Liver (tissue), 9 donors: ENCODE measurements around the gene SEC24D. TPM values are rescaled to one million over a fixed set of nuclear protein-coding genes. Genes with fewer than 3 reads are reported as not detected.

Source experiments
- DNase-seq: peaks from one replicate; pipeline ENCODE4 v3.0.0-alpha.2; 2017; ENCODE audit warnings: low spot score
- H3K27ac ChIP-seq, 2 donors: one replicate each; pipeline ENCODE4 v1.7.0; 2013; ENCODE audit warnings: inconsistent platforms in 2 of 2, low read length in 2 of 2, control low read depth in 1 of 2, low read depth in 1 of 2, mild to moderate bottlenecking in 1 of 2
- H3K27me3 ChIP-seq, 4 donors: one replicate each; pipeline versions ENCODE4 v1.6.1 to v1.7.0; 2013; ENCODE audit warnings: low read length in 3 of 4, inconsistent platforms in 1 of 4, mild to moderate bottlenecking in 1 of 4, moderate library complexity in 1 of 4; ENCODE audit not compliant: control insufficient read depth in 4 of 4, insufficient read depth in 4 of 4
- H3K36me3 ChIP-seq, 4 donors: one replicate each; pipeline versions ENCODE4 v1.6.1 to v1.7.0; 2013; ENCODE audit warnings: low read length in 3 of 4, mild to moderate bottlenecking in 3 of 4, low read depth in 1 of 4, moderate library complexity in 1 of 4; ENCODE audit not compliant: control insufficient read depth in 4 of 4, insufficient read depth in 3 of 4
- H3K4me1 ChIP-seq, 4 donors: one replicate each; pipeline versions ENCODE4 v1.6.1 to v1.7.0; 2013; ENCODE audit warnings: low read length in 3 of 4, mild to moderate bottlenecking in 3 of 4, moderate library complexity in 1 of 4; ENCODE audit not compliant: control insufficient read depth in 4 of 4, insufficient read depth in 4 of 4
- H3K4me3 ChIP-seq, 3 donors: one replicate each; pipeline versions ENCODE4 v1.6.1 to v1.7.0; 2013; ENCODE audit warnings: low read length in 3 of 3, control low read depth in 1 of 3, low read depth in 1 of 3, mild to moderate bottlenecking in 1 of 3
- H3K9ac ChIP-seq, 2 donors: one replicate each; pipeline ENCODE4 v1.7.0; 2013; ENCODE audit warnings: low read length in 2 of 2, mild to moderate bottlenecking in 2 of 2, moderate library complexity in 2 of 2, control low read depth in 1 of 2, low read depth in 1 of 2
- H3K9me3 ChIP-seq, 4 donors: one replicate each; pipeline versions ENCODE4 v1.6.1 to v1.7.0; 2013; ENCODE audit warnings: low read length in 3 of 4; ENCODE audit not compliant: control insufficient read depth in 4 of 4
- EGR1 ChIP-seq, 2 donors: IDR thresholded peaks; 2 replicates each; pipeline ENCODE4 v1.6.1; 2016 to 2018; ENCODE audit warnings: antibody characterized with exemption in 2 of 2, low read depth in 2 of 2
- FOXA1 ChIP-seq: IDR thresholded peaks from 2 replicates; pipeline ENCODE4 v1.6.1; 2016; ENCODE audit warnings: antibody characterized with exemption
- FOXA2 ChIP-seq: IDR thresholded peaks from 2 replicates; pipeline ENCODE4 v1.6.1; 2016; ENCODE audit warnings: antibody characterized with exemption
- GABPA ChIP-seq, 2 donors: IDR thresholded peaks in 1 of 2; conservative IDR thresholded peaks in 1 of 2; 2 replicates each; pipeline ENCODE4 v1.6.1; 2016; ENCODE audit warnings: antibody characterized with exemption in 2 of 2, mild to moderate bottlenecking in 1 of 2, moderate library complexity in 1 of 2
- HNF4A ChIP-seq, 2 donors: conservative IDR thresholded peaks; 2 replicates each; pipeline ENCODE4 v1.6.1; 2016; ENCODE audit warnings: antibody characterized with exemption in 2 of 2, mild to moderate bottlenecking in 2 of 2
- HNF4G ChIP-seq: IDR thresholded peaks from 2 replicates; pipeline ENCODE4 v1.6.1; 2016; ENCODE audit warnings: antibody characterized with exemption
- NR2F2 ChIP-seq: IDR thresholded peaks from 2 replicates; pipeline ENCODE4 v1.6.1; 2016; ENCODE audit warnings: antibody characterized with exemption
- RXRA ChIP-seq, 2 donors: IDR thresholded peaks; 2 replicates each; pipeline ENCODE4 v1.6.1; 2017 to 2018; ENCODE audit warnings: antibody characterized with exemption in 2 of 2, mild to moderate bottlenecking in 1 of 2
- SP1 ChIP-seq: IDR thresholded peaks from 2 replicates; pipeline ENCODE4 v1.6.1; 2018; ENCODE audit warnings: antibody characterized with exemption, mild to moderate bottlenecking
- YY1 ChIP-seq: IDR thresholded peaks from 2 replicates; pipeline ENCODE4 v1.6.1; 2016; ENCODE audit warnings: antibody characterized with exemption, mild to moderate bottlenecking
- WGBS: extraction: QIAGEN DNeasy Blood & Tissue Kit; methylation state at CpG from one replicate; pipeline ENCODE4 v1.1.7; 2013; 5-methylcytosine and 5-hydroxymethylcytosine counted together
- polyA plus RNA-seq, 2 donors: library from polyadenylated mRNA; stranded (reverse) in 1 of 2; unstranded in 1 of 2; fragments of 200-250 nt in 1 of 2; fragments of >200 nt in 1 of 2; fragmentation: Nextera tagmentation in 1 of 2; extraction: Ambion mirVana in 1 of 2; gene quantifications; one replicate each; pipeline versions ENCODE4 v1.2.1 to v1.2.3, GENCODE V29; 2013 to 2015
- total RNA-seq, 2 donors: library from RNA; depleted of rRNA; stranded (reverse); fragments of >200 nt; gene quantifications; one replicate each; pipeline ENCODE4 v1.2.3, GENCODE V29; 2014
- TF ChIP-seq, protein P1 (sequence below): IDR thresholded peaks from 2 replicates; pipeline ENCODE4 v1.6.1; 2016; ENCODE audit warnings: antibody characterized with exemption
- TF ChIP-seq, protein P2 (sequence below): fragments of 150-350 bp; IDR thresholded peaks from 2 replicates; pipeline ENCODE4 v1.5.1; 2017; ENCODE audit warnings: improper control_type of control experiment, low read depth, low read length; ENCODE audit not compliant: missing input control
- TF ChIP-seq, protein P3 (sequence below): IDR thresholded peaks from 2 replicates; pipeline ENCODE4 v1.6.1; 2016; ENCODE audit warnings: antibody characterized with exemption
- donor health status: healthy.
- donor health status: healthy.
- donor health status: healthy.
- donor health status: healthy.
- donor health status: healthy.

The SEC24D gene
- total and polyA plus RNA-seq, 4 donors, result 16.0 to 80.8 (median 33.7) TPM

- TF ChIP-seq FOXA1, result peak; percentile 75
- no peak for TF ChIP-seq GABPA (IDR thresholded peaks at IDR 0.05 in 1 of 2, conservative IDR thresholded peaks at IDR 0.05 in 1 of 2)
- no peak for TF ChIP-seq YY1
- TF ChIP-seq SP1, result peak; percentile 73
- TF ChIP-seq, protein P1, sequence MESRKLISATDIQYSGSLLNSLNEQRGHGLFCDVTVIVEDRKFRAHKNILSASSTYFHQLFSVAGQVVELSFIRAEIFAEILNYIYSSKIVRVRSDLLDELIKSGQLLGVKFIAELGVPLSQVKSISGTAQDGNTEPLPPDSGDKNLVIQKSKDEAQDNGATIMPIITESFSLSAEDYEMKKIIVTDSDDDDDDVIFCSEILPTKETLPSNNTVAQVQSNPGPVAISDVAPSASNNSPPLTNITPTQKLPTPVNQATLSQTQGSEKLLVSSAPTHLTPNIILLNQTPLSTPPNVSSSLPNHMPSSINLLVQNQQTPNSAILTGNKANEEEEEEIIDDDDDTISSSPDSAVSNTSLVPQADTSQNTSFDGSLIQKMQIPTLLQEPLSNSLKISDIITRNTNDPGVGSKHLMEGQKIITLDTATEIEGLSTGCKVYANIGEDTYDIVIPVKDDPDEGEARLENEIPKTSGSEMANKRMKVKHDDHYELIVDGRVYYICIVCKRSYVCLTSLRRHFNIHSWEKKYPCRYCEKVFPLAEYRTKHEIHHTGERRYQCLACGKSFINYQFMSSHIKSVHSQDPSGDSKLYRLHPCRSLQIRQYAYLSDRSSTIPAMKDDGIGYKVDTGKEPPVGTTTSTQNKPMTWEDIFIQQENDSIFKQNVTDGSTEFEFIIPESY, result no peak
- peak; percentile 37 to 47 for TF ChIP-seq RXRA (IDR thresholded peaks at IDR 0.05)
- peak; percentile 33 to 62 for TF ChIP-seq HNF4A (conservative IDR thresholded peaks at IDR 0.05)
Observed at GRCh38 chr4:118749347-118749988, 86.5 kb downstream of the SEC24D start (continued).

DNA sequence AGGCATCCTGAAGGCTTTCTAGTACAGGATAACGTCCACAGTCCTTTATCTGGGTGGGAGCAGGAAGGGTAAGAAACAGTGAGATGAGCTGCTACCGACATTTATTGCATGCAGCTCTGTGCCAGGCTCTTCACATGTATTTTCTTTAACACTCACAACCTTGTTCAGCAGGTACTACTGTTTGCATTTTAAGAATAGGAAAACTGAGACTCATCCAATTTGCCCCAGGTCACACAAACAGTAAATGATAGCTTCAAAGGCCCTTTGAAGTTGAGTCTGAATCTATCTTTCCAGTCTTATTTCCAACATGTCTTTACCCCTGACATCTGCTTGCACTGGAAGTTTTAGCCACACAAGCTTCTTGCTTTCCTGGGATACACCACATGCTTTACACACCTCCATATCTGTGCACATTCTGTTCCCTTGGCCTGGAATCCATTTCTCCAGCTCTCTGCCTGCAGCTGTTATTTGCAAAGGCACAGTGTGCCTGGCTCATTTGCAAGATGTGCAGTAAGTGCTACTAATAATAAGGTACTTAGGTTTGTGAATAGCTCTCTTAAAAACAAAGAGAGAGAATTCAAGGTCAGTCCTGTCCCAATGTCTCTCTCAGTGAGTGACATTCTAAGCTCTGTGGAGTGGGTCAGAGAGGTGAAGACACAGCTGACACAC is 89.5 kb downstream of the SEC24D start:
- DNase-seq, result no peak
- Histone ChIP-seq H3K27ac (no peak overlapping the region), H3K9me3 (no peaks in the 10 kb centered on the region), H3K27me3 (no peaks in the 10 kb centered on the region), H3K36me3 (peaks cover 10 to 36% (median 26%) of the 10 kb centered on the region in 4 donors), H3K4me1 (peaks cover 0 to 17% (median 8%) of the 10 kb centered on the region in 4 donors), H3K4me3 (no peak overlapping the region), H3K9ac (no peak overlapping the region)
- WGBS, result 67% methylated on average over 2 of the region's 2 CpGs
- TF ChIP-seq HNF4G (no peak), GABPA (IDR thresholded peaks at IDR 0.05 in 1 of 2, conservative IDR thresholded peaks at IDR 0.05 in 1 of 2) (no peak), HNF4A (conservative IDR thresholded peaks at IDR 0.05) (no peak), FOXA1 (no peak), FOXA2 (no peak), EGR1 (IDR thresholded peaks at IDR 0.05; ENCODE audit: low read depth in 2 of 2) (no peak), NR2F2 (no peak), YY1 (no peak), RXRA (IDR thresholded peaks at IDR 0.05) (no peak), SP1 (no peak)
- TF ChIP-seq, protein P2, sequence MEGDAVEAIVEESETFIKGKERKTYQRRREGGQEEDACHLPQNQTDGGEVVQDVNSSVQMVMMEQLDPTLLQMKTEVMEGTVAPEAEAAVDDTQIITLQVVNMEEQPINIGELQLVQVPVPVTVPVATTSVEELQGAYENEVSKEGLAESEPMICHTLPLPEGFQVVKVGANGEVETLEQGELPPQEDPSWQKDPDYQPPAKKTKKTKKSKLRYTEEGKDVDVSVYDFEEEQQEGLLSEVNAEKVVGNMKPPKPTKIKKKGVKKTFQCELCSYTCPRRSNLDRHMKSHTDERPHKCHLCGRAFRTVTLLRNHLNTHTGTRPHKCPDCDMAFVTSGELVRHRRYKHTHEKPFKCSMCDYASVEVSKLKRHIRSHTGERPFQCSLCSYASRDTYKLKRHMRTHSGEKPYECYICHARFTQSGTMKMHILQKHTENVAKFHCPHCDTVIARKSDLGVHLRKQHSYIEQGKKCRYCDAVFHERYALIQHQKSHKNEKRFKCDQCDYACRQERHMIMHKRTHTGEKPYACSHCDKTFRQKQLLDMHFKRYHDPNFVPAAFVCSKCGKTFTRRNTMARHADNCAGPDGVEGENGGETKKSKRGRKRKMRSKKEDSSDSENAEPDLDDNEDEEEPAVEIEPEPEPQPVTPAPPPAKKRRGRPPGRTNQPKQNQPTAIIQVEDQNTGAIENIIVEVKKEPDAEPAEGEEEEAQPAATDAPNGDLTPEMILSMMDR, result no peak
- TF ChIP-seq, protein P3, sequence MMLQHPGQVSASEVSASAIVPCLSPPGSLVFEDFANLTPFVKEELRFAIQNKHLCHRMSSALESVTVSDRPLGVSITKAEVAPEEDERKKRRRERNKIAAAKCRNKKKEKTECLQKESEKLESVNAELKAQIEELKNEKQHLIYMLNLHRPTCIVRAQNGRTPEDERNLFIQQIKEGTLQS, result no peak
- TF ChIP-seq, protein P1, result no peak
